ENCODE measurements around the gene RBBP5. TPM values are rescaled to one million over a fixed set of nuclear protein-coding genes. Genes with fewer than 3 reads are reported as not detected.

Gene RBBP5
- total RNA-seq, 1 donor from 2014 or later, result 16.6 TPM

GRCh38 chr1:205072286-205072685, 49.5 kb downstream of the RBBP5 start:
- Histone ChIP-seq H3K9me3 (no peaks in the 10 kb centered on the region), H3K4me1 (no peaks in the 10 kb centered on the region), H3K27me3 (no peaks in the 10 kb centered on the region), H3K4me3 (no peak overlapping the region), H3K27ac (no peak overlapping the region), H3K36me3 (no peaks in the 10 kb centered on the region)
- no peak for ATAC-seq
- DNase-seq, result peak; percentile 37
- intact Hi-C loops (cut with DNase I), result no loop called here
- TF ChIP-seq CTCF (IDR thresholded peaks at IDR 0.05), result no peak

- Histone ChIP-seq H3K27me3 (no peaks in the 10 kb centered on the region), H3K9me3 (no peaks in the 10 kb centered on the region), H3K27ac (no peak overlapping the region), H3K4me1 (no peaks in the 10 kb centered on the region), H3K36me3 (no peaks in the 10 kb centered on the region), H3K4me3 (no peak overlapping the region)
- ATAC-seq (no peak), DNase-seq (peak; percentile 30)
- TF ChIP-seq CTCF (IDR thresholded peaks at IDR 0.05), result no peak
- intact Hi-C loops (cut with DNase I), result no loop called here
Observed at GRCh38 chr1:205071801-205072200, 50.0 kb downstream of the RBBP5 start.

- intact Hi-C loops (cut with DNase I), result no loop called here
- Histone ChIP-seq H3K9me3 (no peaks in the 10 kb centered on the region), H3K27ac (no peak overlapping the region), H3K4me1 (no peaks in the 10 kb centered on the region), H3K4me3 (no peak overlapping the region), H3K27me3 (no peaks in the 10 kb centered on the region), H3K36me3 (no peaks in the 10 kb centered on the region)
- DNase-seq (peak; percentile 31), ATAC-seq (no peak)
- TF ChIP-seq CTCF (IDR thresholded peaks at IDR 0.05), result no peak
Observed at GRCh38 chr1:205071028-205071409, 50.8 kb downstream of the RBBP5 start.

GRCh38 chr1:205069371-205070125, 52.2 kb downstream of the RBBP5 start:
- no peak for TF ChIP-seq CTCF (IDR thresholded peaks at IDR 0.05)
- intact Hi-C loops (cut with DNase I), result loop anchor here (10.0 kb wide), 1 partner anchor 95 kb away; no protein-coding TSS in a partner anchor
- no peaks in the 10 kb centered on the region for H3K4me1 ChIP-seq
- no peak overlapping the region for H3K4me3 ChIP-seq
- H3K36me3 ChIP-seq, result no peaks in the 10 kb centered on the region
- peak; percentile 51 for DNase-seq
- no peak overlapping the region for H3K27ac ChIP-seq
- H3K9me3 ChIP-seq, result no peaks in the 10 kb centered on the region
- ATAC-seq, result no peak
- H3K27me3 ChIP-seq, result no peaks in the 10 kb centered on the region

- ATAC-seq (no peak), DNase-seq (no peak)
- Histone ChIP-seq H3K4me1 (no peaks in the 10 kb centered on the region), H3K36me3 (no peaks in the 10 kb centered on the region), H3K27me3 (no peaks in the 10 kb centered on the region), H3K27ac (no peak overlapping the region), H3K4me3 (no peak overlapping the region), H3K9me3 (no peaks in the 10 kb centered on the region)
- intact Hi-C loops (cut with DNase I), result loop anchor here (10.0 kb wide), 1 partner anchor 94 kb away; no protein-coding TSS in a partner anchor
- TF ChIP-seq CTCF (IDR thresholded peaks at IDR 0.05), result no peak
Observed at GRCh38 chr1:205068457-205069040, 53.2 kb downstream of the RBBP5 start.

Measured in upper lobe of right lung (tissue), 1 donor.